ENCODE data around the gene RTL1. TPM values are rescaled to one million over a fixed set of nuclear protein-coding genes. Genes with fewer than 3 reads are reported as not detected.

Gene RTL1
- total RNA-seq, result not detected in 2 replicates

DNA sequence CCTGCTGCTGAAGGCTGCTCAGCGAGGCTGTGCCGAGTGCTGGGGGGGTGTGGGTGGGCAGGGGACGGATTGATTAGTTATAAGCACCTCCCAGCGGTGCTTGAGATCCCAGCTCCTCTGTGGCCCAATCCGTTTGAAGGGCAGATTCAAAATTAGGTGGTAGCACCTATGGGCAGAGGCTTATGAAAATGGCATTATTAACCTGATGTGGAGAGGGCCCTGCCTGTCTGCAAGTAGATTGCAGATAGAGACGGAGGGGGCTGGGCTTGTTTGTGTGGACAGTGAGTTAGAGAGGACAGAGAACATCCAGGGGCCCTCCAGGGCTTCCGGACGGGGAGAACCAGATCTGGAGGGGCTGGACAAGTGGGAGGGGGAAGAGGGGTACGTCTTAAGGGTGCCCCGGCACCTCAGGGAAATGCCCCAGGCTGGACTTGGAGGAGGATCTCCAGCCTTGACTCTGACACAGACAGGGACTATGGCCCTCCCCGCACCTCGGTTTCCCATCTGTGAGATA lies at the start of gene RTL1:
TSS of gene RTL1 (minus strand) at position 51 of the 514 bp plus-strand sequence. CDS start 18,934 bp downstream, outside the sequence.
- intact Hi-C loops (cut with micrococcal nuclease), result no loop called here

DNA sequence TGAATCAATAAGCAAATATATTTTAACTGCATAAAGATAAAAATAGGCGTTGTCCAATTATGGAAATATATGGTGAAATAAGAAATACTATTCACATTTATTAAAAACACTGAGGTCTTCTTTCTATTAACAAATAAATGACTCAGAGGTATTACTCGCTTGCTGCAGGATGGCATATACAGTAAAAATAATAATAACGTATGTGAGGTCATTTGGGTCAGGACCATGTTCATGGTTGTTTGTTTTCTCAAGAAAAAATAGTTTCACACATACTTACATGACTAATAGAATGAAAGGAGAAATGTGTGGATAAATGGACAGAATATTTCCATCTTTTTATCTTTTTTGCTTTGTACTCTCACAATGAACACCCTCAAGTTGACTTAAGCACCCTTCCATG lies 46.5 kb upstream of the RTL1 start:
- intact Hi-C loops (cut with micrococcal nuclease), result no loop called here

DNA sequence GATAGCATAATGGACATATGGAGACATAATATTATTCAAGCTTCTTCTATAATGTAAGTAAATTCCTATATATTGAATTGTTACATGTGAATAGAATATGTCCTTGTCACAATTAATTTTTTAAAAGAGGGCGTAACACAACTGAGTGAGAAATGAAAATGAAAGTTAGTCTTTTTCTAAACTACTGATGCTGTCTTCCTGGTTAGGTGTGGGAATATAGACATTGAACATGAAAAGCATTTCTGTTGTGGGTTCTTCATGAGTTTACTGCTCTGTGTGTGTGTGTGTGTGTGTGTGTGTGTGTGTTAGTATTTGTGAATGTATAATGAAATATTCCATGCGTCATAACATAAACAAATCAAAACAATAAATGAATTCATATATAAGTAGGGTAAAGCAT lies 40.5 kb upstream of the RTL1 start:
- intact Hi-C loops (cut with micrococcal nuclease), result no loop called here

GRCh38 chr14:100930270-100930669 lies 26.7 kb upstream of the RTL1 start:
- intact Hi-C loops (cut with micrococcal nuclease), result no loop called here

- intact Hi-C loops (cut with micrococcal nuclease), result no loop called here
These were observed 12.0 kb upstream of the RTL1 start for GRCh38 chr14:100915560-100915959.

GRCh38 chr14:100914597-100915021 lies 11.1 kb upstream of the RTL1 start:
- intact Hi-C loops (cut with micrococcal nuclease), result no loop called here

DNA sequence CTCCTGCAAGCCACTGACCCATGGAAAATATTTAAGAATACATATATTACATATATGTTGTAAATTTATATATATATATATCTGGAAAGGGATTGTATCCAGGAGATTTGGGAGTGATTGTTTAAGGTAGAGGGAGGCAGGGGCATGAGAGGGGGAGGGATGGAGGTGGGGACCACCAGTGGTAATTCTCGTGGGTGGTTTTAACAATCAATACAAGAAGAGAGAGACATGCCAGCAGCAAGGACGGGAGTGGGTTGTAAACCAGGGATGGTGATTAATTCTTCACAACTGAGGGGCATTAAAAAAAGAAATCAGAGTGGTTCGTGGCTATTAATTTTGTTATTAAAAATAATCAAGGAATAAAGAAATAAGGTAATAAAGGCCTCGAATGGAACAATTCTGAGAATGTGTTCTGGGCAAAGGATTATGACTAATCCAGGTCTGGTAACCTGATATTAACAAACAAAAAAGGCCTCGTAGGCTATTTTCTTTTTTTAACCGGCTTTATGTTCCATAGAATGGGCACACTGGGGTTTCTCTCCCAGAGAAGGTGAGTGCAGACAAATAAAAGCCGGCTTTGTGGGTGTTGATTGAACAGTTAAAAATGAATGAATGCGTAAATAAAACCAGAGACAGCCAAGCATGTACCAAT lies 8.3 kb upstream of the RTL1 start:
- intact Hi-C loops (cut with micrococcal nuclease), result no loop called here

DNA sequence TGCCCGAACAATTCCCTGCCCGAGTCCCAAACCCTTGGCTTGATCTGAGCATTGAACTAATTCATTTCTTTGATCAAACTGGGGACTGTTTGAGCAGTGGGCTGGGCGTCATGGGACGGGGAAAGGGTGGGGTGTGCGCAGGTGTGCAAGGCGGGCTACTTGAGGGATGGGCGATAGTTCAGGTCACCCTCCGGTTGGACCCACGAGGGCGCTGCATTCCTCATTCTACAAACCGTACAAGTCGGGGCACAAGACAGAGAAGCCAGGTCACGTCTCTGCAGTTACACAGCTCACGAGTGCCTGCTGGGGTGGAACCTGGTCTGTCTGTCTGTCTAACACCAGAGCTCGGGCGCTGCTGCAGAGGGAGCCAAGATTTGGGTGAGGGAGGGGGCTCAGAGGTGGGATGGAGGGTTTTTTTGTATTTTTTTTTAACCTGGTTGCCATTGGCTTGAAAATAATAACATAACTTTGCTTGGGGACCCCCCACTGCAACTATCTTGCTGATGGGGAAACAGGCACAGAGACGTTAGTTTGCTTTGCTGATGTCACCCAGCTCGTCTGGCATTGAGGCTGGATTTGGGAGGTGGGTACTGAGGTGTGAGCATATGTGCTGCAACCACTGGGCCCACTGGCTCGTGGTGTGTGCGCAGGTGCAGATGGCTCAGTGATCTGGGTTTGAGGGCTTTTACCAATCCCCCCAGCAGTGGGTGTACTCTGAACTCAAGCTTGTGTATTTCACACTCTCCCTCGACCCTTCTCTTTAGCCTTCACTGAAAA lies 7.6 kb upstream of the RTL1 start:
- intact Hi-C loops (cut with micrococcal nuclease), result no loop called here

DNA sequence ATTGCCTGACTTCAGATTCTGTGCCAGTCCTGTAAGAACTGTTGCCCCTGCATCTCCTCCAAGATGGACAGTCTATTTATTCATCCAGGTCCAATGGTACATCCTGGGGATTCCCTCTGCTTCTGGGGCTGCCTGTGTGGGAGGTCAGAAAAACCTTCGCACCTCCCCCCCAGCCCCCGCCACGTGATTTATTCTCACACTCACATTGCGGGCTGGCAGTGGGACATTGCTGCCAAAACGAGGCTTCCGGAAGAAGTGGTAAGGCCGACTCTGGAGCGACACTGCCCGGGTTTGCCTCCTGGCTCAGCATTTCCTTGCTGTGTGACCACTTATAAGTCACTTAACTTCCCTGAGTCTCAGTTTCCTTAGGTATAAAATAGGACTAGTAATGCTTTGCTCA lies 5.9 kb upstream of the RTL1 start:
- intact Hi-C loops (cut with micrococcal nuclease), result no loop called here

- intact Hi-C loops (cut with micrococcal nuclease), result no loop called here
These were observed 3.7 kb upstream of the RTL1 start for GRCh38 chr14:100907240-100907639.

- intact Hi-C loops (cut with micrococcal nuclease), result no loop called here
These were observed 2.9 kb upstream of the RTL1 start for GRCh38 chr14:100906420-100906819.

DNA sequence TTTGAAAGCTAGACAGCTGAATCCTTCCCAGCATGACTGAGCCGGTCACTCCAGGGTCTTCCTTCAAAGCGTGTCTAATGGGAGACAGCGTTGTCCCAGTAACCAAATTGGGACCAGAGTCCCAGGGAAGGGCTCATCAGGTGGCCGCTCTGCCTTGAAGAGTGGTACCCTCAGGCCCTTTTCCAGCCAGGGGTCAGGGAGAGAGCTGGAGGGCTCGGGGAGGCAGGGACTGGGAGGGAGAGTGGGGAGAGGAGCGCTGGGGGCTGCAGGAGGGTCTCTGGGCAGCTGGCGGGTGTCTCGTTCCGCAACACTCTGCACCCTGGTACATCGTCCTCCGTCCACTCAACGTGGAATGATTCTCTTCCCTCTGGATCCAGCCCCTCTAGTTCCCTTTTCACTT lies 1.6 kb upstream of the RTL1 start:
- intact Hi-C loops (cut with micrococcal nuclease), result no loop called here

DNA sequence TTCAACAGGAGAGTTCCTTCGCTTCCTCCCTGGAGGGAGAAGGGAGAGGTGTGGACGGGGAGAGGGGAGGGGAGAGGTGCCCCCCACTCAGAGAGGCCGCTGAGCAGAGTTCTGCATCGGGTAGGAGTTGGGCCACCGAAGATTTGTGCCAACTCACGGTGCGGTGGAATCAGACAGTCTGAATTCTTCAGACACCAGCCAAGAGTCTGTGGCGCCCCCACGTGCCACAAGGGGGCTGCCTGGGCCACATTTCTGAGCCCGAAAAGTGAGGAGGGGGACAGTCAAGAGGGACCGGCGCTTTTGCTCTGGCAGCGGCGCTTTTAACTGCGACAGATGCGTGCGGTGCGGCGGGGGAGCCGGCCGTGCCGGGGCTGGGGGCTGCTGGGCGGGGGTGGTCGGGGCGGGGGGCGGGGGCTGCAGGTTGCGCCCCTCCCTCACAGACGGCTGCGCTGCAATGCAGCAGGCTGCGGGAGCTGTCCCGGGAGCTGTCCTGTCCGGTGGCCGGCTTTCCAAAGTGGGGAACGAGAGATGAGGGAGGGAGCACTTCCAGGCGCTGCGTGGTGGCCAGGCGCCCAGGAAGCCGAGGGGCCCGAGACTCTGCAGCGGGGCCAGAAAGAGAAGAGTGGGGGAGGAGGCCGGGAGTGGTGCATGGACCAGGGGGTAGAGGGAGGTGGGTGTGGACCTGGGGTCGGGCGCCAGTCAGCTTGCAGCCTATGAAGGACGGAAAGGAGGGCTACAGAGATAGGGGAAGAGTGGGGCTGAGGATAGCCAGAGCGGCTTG lies 975 bp upstream of the RTL1 start:
- intact Hi-C loops (cut with micrococcal nuclease), result no loop called here

- intact Hi-C loops (cut with micrococcal nuclease), result no loop called here
These were observed 421 bp downstream of the RTL1 start for GRCh38 chr14:100903134-100903468.

- intact Hi-C loops (cut with micrococcal nuclease), result no loop called here
These were observed 1.0 kb downstream of the RTL1 start for GRCh38 chr14:100902295-100903133.

GRCh38 chr14:100901391-100902183 lies 1.9 kb downstream of the RTL1 start:
- intact Hi-C loops (cut with micrococcal nuclease), result no loop called here

DNA sequence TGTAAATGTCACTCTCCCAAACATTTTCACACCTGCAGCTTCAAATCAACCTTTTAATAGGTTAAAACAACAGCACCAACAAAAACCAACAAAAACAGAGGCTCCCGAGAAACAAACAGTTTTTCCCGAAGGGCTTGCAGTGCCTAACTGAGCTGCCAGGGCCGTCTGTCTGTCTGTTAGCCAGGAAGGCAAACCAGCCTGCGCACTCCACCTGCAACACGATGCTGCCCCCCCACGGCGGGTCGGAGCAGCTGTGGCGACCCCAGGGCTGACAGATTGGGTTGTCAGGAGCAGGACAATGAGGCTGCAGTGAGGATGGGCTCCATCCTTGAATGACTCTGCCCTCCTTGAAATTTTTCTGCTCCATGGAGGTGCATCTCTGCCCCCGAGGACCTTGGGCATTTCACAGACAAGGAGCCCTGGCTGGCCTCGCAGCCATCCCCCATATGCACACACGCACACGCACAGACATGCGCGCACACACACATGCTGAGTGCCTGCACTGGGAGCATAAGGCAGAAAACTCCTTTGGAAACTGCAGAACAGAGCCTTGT lies 2.6 kb downstream of the RTL1 start:
- intact Hi-C loops (cut with micrococcal nuclease), result no loop called here

GRCh38 chr14:100899884-100900771 lies 3.4 kb downstream of the RTL1 start:
- intact Hi-C loops (cut with micrococcal nuclease), result no loop called here

All from T-helper 2 cell treated with Interferon-gamma antibody and Interleukin-4, amounts not matched to agents 100 ng/mL and 5 ng/mL, for 36 hours (primary cell).